DMS153 treated with DMSO at 0.1 percent for 48 hours (cell line): ENCODE measurements around the gene MICAL3.
A peak's percentile ranks its signal among the peaks of the same experiment; 100 is the strongest.
"Not testable (repeated sequence)": the region's sequence is repeated elsewhere in the genome, so short reads cannot be mapped to it uniquely, and the experiment has no call there.

Experiments used
- DNase-seq: peaks from one replicate; lab custom pipeline; 2025; ENCODE audit not compliant: unreplicated experiment; lab: John Stamatoyannopoulos, UW

Gene MICAL3

GRCh38 chr22:18060646-18061620 lies 36.6 kb upstream of the MICAL3 start:
- no peak for DNase-seq

- DNase-seq, result no peak
Measured at GRCh38 chr22:18059991-18060390, 35.6 kb upstream of the MICAL3 start.

- no peak for DNase-seq
Measured at GRCh38 chr22:18059473-18059872, 35.1 kb upstream of the MICAL3 start.

GRCh38 chr22:18059094-18059417 lies 34.7 kb upstream of the MICAL3 start:
- no peak for DNase-seq

GRCh38 chr22:18058371-18059093 lies 34.2 kb upstream of the MICAL3 start:
- no peak for DNase-seq

GRCh38 chr22:18057568-18058209 lies 33.3 kb upstream of the MICAL3 start:
- DNase-seq, result no peak

GRCh38 chr22:18056807-18057474 lies 32.6 kb upstream of the MICAL3 start:
- DNase-seq, result no peak

GRCh38 chr22:18056161-18056666 lies 31.9 kb upstream of the MICAL3 start:
- DNase-seq, result peak; percentile 79

GRCh38 chr22:18055619-18056160 lies 31.3 kb upstream of the MICAL3 start:
- no peak for DNase-seq

- DNase-seq, result not testable (repeated sequence)
Measured at GRCh38 chr22:18053216-18053946, 29.0 kb upstream of the MICAL3 start.

- not testable (repeated sequence) for DNase-seq
Measured at GRCh38 chr22:18051113-18051512, 26.8 kb upstream of the MICAL3 start.

GRCh38 chr22:18050065-18050464 lies 25.7 kb upstream of the MICAL3 start:
- no peak for DNase-seq

- no peak for DNase-seq
Measured at GRCh38 chr22:18048441-18048898, 24.1 kb upstream of the MICAL3 start.

GRCh38 chr22:18048041-18048440 lies 23.7 kb upstream of the MICAL3 start:
- no peak for DNase-seq

GRCh38 chr22:18045794-18046193 lies 21.4 kb upstream of the MICAL3 start:
- DNase-seq, result no peak

GRCh38 chr22:18044548-18045271 lies 20.3 kb upstream of the MICAL3 start:
- DNase-seq, result peak; percentile 72

- no peak for DNase-seq
Measured at GRCh38 chr22:18042685-18043084, 18.3 kb upstream of the MICAL3 start.

- not testable (repeated sequence) for DNase-seq
Measured at GRCh38 chr22:18040898-18041297, 16.5 kb upstream of the MICAL3 start.

GRCh38 chr22:18035751-18036150 lies 11.4 kb upstream of the MICAL3 start:
- no peak for DNase-seq
